NCI-H1436 treated with DMSO at 0.1 percent for 48 hours (cell line): ENCODE data around the gene RHBDF2.
A peak's percentile ranks its signal among the peaks of the same experiment; 100 is the strongest.

Experiments
- DNase-seq: peaks from one replicate; lab custom pipeline; 2025; lab: John Stamatoyannopoulos, UW

RHBDF2 gene

DNA sequence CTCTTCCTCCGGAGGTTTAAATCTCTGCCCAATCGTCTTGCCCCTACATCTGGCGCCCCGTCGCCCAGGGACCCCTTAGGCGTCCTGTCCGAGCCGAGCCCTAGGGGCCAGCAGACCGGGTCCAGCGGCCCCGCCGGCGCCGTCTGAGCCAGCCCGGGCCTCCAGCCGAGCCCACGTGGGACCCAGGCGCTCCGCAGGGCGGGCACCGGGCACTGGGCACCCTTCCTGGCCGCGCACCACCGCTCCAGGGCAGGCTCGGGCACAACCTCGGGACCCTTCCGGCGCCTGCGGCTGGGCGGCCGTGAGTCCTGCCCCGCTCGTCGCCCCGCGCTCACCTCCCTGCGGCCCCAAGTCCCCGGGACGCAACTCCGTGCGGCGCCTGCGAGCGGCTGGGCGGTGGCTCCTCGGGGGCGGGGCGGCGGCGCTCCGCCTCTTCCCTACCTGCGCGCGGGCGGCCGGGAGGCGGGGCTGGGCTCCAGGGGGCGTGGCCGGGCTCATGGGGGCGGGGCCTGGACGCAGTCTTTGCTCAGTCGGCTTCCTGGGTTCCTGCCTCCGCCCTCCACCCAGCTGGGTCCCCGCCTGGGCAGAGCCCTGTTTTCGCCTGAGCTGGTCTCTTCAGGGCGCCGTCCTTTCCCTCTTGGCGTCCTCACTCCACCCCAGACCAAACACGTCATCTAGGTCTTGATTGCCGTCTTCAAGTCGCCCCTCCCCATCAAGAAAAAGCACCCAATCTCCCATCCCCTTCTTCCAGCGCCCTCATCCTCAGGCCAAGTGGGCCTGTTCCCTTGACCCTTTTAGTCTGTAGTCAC lies at the start of gene RHBDF2:
RHBDF2 (minus strand) TSS at position 406 of the 809 bp plus-strand sequence. CDS start 19,899 bp downstream, outside the sequence.
- DNase-seq = peak; percentile 58

DNA sequence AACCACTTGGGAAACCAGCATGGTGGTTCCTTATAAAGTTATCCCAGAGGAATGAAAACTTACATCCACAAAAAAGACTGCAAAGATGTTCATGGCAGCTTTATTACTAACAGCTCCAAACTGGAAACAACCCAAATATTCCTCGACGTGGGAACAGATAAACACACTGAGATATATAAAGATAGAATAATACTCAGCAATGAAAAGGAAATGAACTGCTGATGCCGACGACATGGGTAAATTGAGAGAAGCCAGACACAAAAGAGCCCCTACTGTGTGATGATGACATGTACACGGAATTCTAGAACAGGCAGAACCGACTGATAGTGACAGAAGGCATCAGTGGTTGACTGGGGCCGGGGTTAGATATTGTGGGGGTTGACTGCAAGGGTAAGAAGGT lies 48.3 kb upstream of the RHBDF2 start:
- no peak for DNase-seq

DNA sequence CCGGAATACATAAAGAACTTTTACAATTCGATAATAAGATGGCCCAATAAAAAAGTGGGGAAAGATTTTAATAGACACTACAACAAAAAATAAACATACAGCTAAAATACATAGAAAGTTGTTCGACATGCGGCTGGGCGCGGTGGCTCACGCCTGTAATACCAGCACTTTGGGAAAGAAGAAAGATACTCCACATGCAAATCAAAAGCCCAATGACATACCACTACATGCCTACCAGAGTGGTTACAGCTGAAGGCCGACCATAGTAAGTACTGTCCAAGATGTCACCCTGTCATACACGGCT lies 47.9 kb upstream of the RHBDF2 start:
- DNase-seq = no peak

DNA sequence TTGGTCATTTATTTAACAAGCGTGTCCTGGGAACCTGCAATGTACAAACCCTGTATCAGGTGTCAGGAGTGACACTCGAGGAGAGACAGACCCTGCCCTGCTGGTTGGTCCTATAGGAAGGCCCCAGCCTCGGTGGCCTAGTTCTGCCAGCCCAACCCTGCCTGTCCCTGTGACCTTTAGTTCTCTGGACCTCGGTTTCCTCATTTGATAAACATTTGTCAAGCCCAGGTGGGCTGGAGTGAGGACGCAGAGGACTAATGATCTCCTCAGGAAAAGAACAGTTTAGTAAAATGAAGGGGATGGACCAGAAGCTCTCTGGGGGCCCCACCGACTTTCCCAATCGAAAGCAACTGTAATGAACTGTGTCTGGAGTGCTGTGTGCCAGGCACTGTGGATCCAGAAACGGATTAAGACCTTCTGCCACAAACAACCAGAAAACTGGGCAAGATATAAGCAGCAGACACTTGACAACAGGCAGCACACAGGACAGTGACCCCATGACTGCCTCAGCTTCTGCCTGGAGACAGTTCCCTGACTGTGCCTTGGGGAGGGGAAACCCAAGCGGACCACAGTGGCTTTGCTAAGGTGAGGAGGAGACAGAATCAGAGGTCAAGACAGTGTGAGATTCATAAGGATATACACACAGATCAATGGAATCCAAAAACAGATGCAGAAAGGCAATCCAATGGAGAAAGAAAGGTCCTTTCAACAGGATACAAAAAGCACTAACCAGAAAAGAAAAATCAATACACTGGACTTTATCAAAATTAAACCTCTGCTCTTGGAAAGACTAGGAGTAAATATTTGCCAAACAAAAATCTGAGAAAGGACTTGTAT lies 47.4 kb upstream of the RHBDF2 start:
- no peak for DNase-seq

DNA sequence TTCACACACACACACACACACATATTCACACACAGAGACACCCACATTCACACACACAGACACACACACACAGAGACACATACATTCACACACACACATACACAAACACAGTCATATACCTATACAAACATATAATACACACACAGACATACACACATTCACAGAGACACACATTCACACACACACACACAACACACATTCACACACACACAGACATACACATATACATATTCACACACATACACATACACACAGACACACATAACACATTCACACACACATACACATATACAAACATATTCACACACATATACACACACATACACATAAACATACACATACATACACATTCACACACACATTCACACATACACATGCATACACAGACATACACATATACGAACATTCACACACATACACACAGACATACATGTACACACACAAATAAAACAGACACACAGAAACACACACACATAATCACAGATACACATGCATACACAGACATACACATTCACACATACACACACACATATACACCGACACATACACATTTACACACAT lies 46.5 kb upstream of the RHBDF2 start:
- DNase-seq = no peak

DNA sequence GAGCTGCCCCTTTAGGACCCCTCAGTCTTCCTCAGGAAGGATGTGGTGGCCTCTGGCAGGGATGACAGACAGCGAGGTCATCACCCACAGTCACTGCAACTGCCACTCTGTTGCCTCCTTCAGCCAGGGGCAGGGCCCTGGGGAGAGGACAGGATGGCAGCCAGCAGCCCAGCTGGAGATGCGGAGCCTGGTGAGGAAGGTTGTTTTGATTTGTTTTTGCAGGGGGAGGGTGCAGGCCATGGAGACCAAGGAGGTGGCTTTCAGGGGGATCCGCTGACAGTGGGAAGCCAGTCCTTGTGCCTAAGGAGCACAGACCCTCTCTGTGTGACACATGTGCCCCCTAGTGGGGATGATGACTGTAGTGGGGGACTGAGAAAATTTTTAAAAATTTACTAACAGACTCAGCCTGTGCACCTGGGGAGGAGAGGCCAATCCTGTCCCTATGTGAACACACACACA lies 46.0 kb upstream of the RHBDF2 start:
- peak; percentile 47 for DNase-seq

DNA sequence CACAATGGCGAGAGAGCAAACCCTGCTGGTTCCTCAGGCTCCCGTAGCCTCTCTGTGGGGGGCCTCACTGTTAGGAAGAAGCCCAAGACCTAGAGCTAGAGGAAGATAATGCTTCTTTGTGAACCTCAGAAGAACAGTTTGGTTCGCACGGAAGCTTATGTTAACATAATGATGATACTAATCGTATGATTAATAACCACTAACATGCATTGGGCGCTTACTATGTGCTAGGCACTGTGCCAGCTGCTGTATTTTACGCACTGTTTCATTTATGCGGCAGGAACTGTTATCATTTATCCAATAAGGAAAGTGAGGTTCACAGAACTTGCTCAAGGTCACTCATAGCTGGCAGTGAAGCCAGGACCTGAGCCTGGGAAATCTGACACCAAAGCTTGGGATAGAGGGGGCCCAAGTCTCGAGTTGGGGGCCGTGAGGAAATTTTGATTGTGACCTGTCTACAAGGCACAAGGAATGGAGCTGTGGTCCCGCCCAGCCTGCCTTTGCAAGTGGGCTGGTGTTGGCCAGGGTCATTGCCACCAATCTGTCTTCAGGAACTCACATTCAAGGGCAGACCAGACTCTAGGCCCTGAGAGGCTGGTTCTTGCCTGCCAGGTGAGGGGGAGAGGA lies 45.4 kb upstream of the RHBDF2 start:
- no peak for DNase-seq

DNA sequence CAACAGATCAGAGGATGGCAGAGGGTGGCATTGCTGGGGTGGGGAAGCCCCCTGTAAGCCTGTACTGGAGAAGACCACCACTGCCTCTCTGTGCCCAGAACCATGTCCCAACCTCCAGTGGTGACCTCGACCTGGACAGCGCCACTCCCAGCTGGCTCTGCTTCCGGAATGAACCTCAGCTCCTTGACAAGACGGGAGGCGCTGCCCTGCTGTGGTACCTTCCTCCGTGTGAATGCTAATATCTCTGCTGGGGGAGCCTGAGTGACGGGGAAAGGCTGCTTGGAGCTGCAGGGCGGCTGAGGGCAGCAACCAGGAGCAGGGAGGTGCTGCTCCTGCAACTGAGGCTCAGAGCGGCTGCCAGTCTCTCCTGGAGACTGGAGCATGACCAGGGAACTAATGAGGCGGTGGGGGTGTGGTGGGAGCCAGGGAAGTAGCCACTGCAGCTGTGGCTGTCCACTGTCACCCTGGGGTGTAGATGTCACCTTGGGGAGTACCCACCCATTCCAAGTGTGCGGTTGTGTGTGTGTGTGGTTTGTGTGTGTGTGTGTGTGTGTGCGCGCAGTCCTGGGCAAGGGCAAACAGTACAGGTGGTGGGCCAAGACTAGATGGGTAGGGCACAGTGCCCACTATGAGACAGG lies 44.8 kb upstream of the RHBDF2 start:
- DNase-seq = no peak

DNA sequence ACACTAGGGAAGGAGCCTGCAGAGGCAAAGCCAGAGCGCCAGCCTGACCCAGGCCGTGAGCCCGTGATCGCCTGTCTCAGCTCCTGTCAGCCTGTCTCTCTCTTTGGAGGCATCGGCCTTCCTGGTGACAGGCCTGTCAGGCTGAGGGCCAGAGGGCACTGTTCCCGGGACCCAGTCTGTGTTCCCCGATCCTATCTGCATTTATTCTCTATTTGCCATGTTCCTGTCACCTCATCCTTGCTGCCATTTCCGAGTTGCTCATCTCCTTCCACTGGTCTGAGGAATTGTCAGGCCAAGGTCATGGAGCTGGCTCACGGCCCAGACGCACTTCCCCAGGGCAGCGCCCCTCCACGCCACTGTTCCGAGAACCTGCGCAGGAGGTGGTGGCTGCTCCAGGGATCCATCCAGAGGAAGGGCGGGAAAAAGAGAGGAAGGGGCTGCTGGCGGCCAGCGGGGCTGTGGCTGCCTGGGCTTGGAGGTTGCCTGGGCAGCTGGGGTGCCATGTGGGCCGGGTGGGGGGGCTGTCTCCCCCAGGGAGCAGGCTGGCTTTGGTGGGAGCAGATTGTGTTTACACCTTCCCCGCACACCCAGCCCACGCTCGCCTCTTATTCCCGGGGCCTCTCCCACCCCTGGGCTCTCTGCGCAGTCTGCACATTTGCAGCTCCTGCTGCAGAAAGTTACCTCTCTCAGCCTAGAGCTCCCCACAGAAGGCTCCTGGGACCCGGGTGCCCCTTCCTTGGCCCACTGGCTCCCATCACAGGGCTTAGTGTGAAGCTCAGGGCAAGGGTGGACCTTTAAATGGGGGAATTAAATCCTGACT lies 43.5 kb upstream of the RHBDF2 start:
- DNase-seq = no peak

DNA sequence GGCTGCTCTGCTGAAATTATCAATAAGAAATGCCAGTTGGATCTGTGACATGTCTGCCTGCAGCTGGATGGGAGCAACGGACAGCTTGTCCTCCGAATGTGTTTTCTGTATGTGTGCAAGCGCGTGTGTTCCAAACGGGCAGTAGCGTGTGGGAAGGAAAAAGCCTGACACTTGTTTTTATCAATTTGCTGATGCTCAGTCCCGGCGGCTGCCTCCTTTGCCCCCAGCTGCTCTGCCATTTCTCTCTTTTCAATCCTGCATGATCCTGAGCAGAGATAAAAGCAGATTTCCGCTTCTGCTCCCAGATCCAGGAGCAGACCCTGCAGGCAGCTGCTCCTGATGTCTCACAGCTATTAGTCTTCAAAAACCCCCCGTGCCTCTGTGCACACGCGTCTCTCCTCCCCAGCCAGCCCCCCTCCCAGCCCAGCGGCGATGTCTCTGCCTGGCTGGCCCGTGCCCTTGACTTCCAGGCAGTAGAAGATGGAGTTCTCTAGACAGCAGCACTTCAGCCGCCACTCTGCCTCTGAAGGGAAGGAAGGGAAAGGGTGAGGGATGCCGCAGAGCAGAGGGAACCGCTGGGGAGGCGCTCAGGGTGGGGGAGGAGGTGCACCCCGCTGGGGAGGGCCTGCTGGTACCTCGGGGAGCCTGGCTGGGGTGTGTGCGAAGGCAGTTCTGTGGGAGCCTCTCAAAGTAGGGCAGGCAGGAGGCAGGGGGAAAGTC lies 42.8 kb upstream of the RHBDF2 start:
- DNase-seq = no peak

DNA sequence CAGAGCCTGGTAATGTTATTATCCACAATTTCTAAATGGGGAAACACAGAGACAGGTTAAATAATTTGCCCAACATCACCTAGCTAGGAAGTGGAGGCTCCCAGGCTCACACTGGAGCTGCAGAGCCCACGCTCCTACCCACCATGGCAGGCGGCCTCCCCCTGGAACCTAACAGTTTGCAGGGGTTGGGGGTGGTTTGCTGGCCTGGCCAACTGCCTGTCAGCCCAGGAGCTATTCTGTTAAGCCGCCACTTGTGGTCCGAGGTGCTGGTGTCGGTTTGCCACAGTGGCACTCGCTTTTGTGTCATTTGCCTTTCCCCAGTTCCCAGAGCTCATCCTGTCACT lies 42.2 kb upstream of the RHBDF2 start:
- no peak for DNase-seq

DNA sequence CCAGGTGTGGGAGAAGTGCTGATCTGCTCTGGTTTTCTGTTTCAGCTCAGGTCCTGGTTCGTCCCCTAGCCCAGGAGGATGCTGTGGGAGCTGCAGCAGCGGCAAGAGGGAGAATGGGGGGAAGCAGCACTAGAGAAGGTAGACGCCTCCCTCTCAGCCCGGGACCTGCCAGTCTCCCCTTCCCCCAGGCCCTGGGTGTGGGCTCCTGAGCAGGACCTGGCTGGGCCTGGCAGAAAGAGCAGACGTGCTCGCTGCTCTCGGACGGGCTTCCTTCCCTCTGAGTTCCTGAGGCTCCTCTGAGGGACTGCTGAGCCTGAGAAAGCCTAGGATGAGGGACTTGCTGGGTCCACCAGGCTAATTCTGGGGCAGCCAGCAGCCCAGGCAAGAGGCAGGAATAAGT lies 41.8 kb upstream of the RHBDF2 start:
- DNase-seq = no peak

DNA sequence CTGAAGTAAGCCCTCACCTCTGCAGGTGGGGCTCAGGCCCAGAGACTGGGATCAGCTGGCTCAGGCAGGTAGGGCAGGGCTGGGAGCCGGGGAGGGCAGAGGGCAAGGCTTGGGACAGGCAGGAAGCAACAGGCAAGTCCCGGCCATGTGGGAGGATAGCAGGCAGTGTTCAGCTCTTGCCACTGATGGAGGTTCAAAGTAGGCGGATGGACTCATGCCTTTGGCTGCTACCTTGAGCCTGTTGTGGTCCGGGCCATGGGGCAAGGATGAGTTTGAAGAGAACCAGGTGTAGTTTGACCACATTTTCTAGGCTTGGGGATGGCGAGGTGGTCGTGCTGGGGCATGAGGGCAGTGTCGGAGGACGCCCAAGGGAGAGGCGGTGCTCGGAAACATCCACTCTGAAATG lies 41.3 kb upstream of the RHBDF2 start:
- DNase-seq = no peak

DNA sequence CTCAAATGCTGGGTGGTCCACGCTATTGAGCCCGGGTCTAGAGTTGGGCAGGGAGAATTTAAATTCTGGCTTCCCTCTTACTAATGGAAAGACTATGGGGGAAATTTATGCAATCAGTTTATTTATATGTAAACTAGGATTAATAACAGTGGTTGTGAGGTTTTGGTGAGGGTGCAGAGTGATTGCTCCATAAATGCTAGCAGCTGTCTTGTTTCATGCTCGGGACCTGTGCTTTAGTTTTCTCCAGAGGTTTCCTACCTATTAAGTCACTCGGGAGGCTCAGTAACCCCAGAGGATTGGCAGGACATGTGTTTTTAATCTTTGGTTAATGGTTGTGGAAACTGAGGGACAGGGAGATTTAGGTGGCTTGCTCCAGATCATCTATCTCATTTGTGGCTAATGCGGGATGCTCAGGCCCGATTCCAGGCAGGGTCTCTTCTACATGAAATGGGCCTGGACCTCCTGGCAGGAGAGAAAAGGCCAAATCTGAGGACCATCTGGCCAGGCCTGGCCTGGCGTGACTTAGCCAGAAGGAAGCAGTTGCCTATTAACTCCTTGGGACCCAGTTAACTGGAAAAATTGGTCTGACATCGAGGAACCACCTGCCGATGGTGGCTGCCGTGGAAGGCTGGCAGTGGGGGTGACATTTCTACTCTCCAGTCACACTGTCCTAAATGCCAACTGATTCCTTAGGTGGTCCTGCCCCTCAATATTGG lies 40.7 kb upstream of the RHBDF2 start:
- DNase-seq = no peak

DNA sequence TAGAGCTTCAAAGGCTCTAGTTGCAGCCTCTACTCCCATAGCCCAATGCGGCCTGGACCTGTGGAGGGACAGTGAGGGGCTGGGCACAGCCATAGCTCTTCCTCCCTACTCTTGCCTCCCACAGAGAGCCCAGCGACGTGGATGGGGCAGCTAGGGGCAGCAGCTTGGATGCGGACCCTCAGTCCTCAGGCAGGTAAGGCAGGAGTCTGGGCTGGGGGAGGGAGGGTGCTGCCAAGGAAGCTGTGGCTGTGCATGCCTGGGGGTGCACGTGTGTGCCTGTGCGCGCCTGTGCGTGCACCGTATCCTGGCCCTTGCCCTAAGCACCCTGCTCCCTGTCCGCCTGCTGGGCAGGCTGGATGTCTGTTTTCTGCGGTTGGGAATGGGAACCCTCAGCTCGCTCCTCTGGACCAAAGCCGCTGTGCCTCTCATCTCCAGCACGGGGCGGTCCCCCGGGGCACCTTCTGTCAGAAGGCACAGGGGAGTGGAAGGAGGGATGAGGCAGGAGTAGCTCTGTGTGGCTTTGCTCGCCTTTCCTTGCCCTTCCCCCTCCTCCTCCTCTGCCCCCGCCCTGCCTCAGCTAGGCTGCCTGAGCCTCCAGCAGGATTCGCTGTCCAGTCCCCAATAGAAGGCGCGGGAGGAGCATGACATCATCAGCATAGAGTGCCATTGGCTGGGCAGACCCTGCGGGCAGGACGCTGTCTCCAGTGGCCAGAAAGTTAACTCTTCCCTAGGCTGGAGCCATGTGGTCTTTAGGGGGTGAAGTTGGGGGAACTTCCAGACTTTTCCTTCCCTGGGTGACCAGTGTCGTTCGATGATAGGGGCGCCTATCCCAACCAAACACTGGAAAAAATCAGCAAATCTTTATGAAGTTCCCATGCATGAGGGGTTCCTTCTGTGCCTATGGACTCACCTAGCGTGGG lies 39.4 kb upstream of the RHBDF2 start:
- peak; percentile 88 for DNase-seq

DNA sequence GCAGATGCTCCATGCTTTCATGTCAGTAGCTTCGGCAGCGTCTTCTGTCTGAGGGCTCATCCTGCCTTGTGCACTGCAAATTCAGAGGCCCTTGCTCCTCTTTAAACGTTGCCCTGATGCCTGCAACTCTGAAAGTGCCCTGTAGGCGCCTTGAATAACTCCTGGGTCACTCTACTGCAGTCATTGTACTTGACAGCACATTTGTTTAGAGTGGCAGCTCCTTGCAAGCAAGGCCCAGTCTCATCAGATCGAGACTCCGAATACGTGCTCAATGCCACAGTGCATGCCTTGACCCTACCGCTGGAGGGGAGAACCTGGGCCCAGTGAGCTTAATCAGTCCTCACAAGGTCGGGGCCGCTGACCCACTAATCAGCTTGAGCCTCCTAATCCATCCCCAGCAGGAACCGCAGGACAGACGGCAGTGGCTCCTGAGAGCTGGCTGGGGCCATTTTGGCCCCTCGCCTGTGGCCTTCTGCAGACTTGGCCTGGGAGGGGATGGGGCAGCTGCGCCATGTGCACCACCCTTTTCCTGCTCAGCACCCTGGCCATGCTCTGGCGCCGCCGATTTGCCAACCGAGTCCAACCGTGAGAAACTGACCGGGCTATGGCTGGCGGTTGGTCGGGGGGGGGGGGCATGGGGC lies 38.5 kb upstream of the RHBDF2 start, which contains the start of gene PRCD:
PRCD (plus strand) TSS at position 414 of the 641 bp plus-strand sequence; CDS start at position 512, 98 bp downstream.
- no peak for DNase-seq

DNA sequence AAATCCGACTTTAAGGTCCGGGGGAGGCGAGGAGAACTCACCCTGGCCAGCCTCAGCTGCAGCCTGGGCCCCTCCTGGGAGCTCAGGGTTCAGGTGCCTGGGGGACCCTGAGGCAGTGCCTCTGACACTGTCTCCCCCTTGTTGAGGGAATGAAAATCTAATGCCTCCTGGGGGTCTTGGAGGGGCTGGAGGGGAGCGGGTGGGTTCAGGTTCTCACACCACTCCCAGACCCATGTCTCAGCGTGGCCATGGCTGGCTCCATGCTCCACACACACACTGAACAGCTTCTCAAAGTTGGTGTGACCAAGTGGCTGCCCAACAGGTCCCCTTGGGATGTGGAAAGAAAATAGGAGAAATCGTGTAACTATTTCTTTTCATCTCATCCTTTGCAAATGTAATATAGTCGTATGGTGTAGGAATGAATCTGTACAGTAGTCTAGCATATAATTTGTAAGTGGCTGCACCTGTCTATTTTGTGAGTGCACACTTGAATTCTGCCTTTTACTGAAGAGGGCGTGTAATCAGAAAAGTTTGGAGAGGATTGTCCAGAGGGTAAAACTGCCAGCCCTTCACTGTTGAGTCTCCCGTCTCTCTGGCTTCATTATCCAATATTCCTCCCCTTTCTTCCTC lies 37.8 kb upstream of the RHBDF2 start:
- DNase-seq = no peak
